GM12872 (cell line): ENCODE results near the gene REV1.

Source experiments
- TF ChIP-seq, protein P1 (sequence below): IDR thresholded peaks from 3 replicates; pipeline ENCODE4 v1.5.1; 2011; ENCODE audit warnings: low read depth, mild to moderate bottlenecking, low read length, moderate library complexity; ENCODE audit not compliant: insufficient read depth

The REV1 gene

GRCh38 chr2:99356853-99357252 lies 133.0 kb downstream of the REV1 start:
- TF ChIP-seq, protein P1, sequence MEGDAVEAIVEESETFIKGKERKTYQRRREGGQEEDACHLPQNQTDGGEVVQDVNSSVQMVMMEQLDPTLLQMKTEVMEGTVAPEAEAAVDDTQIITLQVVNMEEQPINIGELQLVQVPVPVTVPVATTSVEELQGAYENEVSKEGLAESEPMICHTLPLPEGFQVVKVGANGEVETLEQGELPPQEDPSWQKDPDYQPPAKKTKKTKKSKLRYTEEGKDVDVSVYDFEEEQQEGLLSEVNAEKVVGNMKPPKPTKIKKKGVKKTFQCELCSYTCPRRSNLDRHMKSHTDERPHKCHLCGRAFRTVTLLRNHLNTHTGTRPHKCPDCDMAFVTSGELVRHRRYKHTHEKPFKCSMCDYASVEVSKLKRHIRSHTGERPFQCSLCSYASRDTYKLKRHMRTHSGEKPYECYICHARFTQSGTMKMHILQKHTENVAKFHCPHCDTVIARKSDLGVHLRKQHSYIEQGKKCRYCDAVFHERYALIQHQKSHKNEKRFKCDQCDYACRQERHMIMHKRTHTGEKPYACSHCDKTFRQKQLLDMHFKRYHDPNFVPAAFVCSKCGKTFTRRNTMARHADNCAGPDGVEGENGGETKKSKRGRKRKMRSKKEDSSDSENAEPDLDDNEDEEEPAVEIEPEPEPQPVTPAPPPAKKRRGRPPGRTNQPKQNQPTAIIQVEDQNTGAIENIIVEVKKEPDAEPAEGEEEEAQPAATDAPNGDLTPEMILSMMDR, result no peak

GRCh38 chr2:99354070-99354469 lies 135.7 kb downstream of the REV1 start:
- TF ChIP-seq, protein P1, result no peak
